GM23338 (cell line): Measurements from ENCODE around the gene TSC22D1. TPM values are rescaled to one million over a fixed set of nuclear protein-coding genes. Genes with fewer than 3 reads are reported as not detected.

Experiments used
- ATAC-seq: fragments of 200-7000 bp; cut with Tn5 transposase; 3 replicates; pipeline ENCODE4 v1.9.1; 2020
- DNase-seq: peaks from one replicate; pipeline ENCODE4 v3.0.0-alpha.2; 2015; ENCODE audit warnings: low spot score
- H2AFZ ChIP-seq: fragments of 200-600 bp; sonication (generic); 2 replicates; pipeline ENCODE4 v1.8.0; 2016; ENCODE audit warnings: antibody characterized with exemption, mild to moderate bottlenecking, moderate library complexity
- H3F3A ChIP-seq: fragments of 200-600 bp; sonication (generic); replicated peaks from 2 replicates; pipeline ENCODE4 v1.8.0; 2017; ENCODE audit warnings: antibody characterized with exemption, mixed run types, low read depth
- H3K27ac ChIP-seq: fragments of 200-600 bp; sonication (generic); 2 replicates; pipeline ENCODE4 v1.6.1; 2016; ENCODE audit warnings: low read depth
- H3K27me3 ChIP-seq: fragments of 200-600 bp; sonication (generic); 2 replicates; pipeline ENCODE4 v1.8.0; 2016; ENCODE audit warnings: mild to moderate bottlenecking, mixed run types, moderate library complexity; ENCODE audit not compliant: insufficient read depth
- H3K36me3 ChIP-seq: fragments of 200-600 bp; sonication (generic); 2 replicates; pipeline ENCODE4 v1.8.0; 2016; ENCODE audit warnings: mild to moderate bottlenecking; ENCODE audit not compliant: insufficient read depth
- H3K4me1 ChIP-seq: fragments of 200-600 bp; sonication (generic); 2 replicates; pipeline ENCODE4 v1.8.0; 2016; ENCODE audit warnings: mild to moderate bottlenecking, moderate library complexity; ENCODE audit not compliant: insufficient read depth
- H3K4me2 ChIP-seq: fragments of 200-600 bp; sonication (generic); 2 replicates; pipeline ENCODE4 v1.7.1; 2017; ENCODE audit warnings: mixed run types
- H3K4me3 ChIP-seq: fragments of 200-600 bp; sonication (generic); 2 replicates; pipeline ENCODE4 v1.6.1; 2016; ENCODE audit warnings: mixed run types
- H3K79me2 ChIP-seq: fragments of 200-600 bp; sonication (generic); replicated peaks from 2 replicates; pipeline ENCODE4 v1.8.0; 2017; ENCODE audit warnings: mild to moderate bottlenecking; ENCODE audit not compliant: insufficient read depth
- H3K9me2 ChIP-seq: fragments of 200-600 bp; sonication (generic); 2 replicates; pipeline ENCODE4 v1.8.0; 2017; ENCODE audit not compliant: insufficient read depth
- H4K20me1 ChIP-seq: fragments of 200-600 bp; sonication (generic); replicated peaks from 2 replicates; pipeline ENCODE4 v1.8.0; 2017; ENCODE audit warnings: mild to moderate bottlenecking; ENCODE audit not compliant: insufficient read depth
- H3K27ac Mint-ChIP-seq: 2 replicates; pipeline ENCODE4 v1.8.0; 2020; ENCODE audit warnings: inconsistent platforms, mild to moderate bottlenecking, moderate library complexity, mixed read lengths
- H3K27me3 Mint-ChIP-seq: 3 replicates; pipeline ENCODE4 v1.8.0; 2022; ENCODE audit warnings: low read depth, mild to moderate bottlenecking, moderate library complexity, mixed read lengths, inconsistent platforms; ENCODE audit not compliant: insufficient read depth, poor library complexity
- H3K36me3 Mint-ChIP-seq: 3 replicates; pipeline ENCODE4 v1.8.0; 2021; ENCODE audit warnings: low read depth, mild to moderate bottlenecking, inconsistent platforms, moderate library complexity, mixed read lengths
- H3K4me1 Mint-ChIP-seq: 3 replicates; pipeline ENCODE4 v1.8.0; 2020; ENCODE audit warnings: mild to moderate bottlenecking, inconsistent platforms, mixed read lengths
- H3K4me3 Mint-ChIP-seq: 3 replicates; pipeline ENCODE4 v1.8.0; 2021; ENCODE audit warnings: moderate library complexity, mild to moderate bottlenecking, inconsistent platforms, mixed read lengths
- H3K9me3 Mint-ChIP-seq: 3 replicates; pipeline ENCODE4 v1.8.0; 2020; ENCODE audit warnings: moderate library complexity, mild to moderate bottlenecking, inconsistent platforms, mixed read lengths
- CREB1 ChIP-seq: fragments of 250-450 bp; sonication (Bioruptor Pico); IDR thresholded peaks from 2 replicates; pipeline ENCODE4 v1.5.0; 2020; ENCODE audit warnings: low read depth, mild to moderate bottlenecking, moderate library complexity
- EZH2 ChIP-seq: fragments of 200-600 bp; sonication (generic); IDR thresholded peaks from one replicate; pipeline ENCODE4 v1.8.0; 2017; ENCODE audit warnings: antibody characterized with exemption, mild to moderate bottlenecking, low read depth; ENCODE audit not compliant: unreplicated experiment
- EZH2phosphoT487 ChIP-seq: fragments of 200-600 bp; sonication (generic); IDR thresholded peaks from one replicate; pipeline ENCODE4 v1.8.1; 2018; ENCODE audit warnings: antibody characterized with exemption; ENCODE audit not compliant: unreplicated experiment
- JUNB ChIP-seq: IDR thresholded peaks from one replicate; pipeline ENCODE4 v1.6.1; 2016; ENCODE audit warnings: antibody characterized with exemption; ENCODE audit not compliant: unreplicated experiment
- POLR2AphosphoS5 ChIP-seq: IDR thresholded peaks from 2 replicates; pipeline ENCODE4 v1.6.1; 2016; ENCODE audit warnings: antibody characterized with exemption, low read depth
- STAT1 ChIP-seq: IDR thresholded peaks from one replicate; pipeline ENCODE4 v1.6.1; 2016; ENCODE audit warnings: antibody characterized with exemption; ENCODE audit not compliant: unreplicated experiment
- ZNF114 ChIP-seq: fragments of 250-450 bp; sonication (Bioruptor Pico); IDR thresholded peaks from 2 replicates; pipeline ENCODE4 v1.5.0; 2020; ENCODE audit warnings: mild to moderate bottlenecking, moderate library complexity
- ZNF331 ChIP-seq: fragments of 250-450 bp; sonication (Bioruptor Pico); IDR thresholded peaks from 2 replicates; pipeline ENCODE4 v1.5.0; 2020; ENCODE audit warnings: low read depth, mild to moderate bottlenecking, moderate library complexity
- polyA plus RNA-seq: library from polyadenylated mRNA; unstranded; fragments of >200 nt; fragmentation: Nextera tagmentation; extraction: Ambion mirVana; gene quantifications from 2 replicates; pipeline ENCODE4 v1.2.1, GENCODE V29; 2016
- total RNA-seq: library from RNA; depleted of rRNA; stranded (reverse); fragments of >200 nt; shearing (Covaris generic); gene quantifications from 2 replicates; pipeline ENCODE4 v1.2.3, GENCODE V29; 2014
- TF ChIP-seq, protein P1 (sequence below): fragments of 250-450 bp; sonication (Bioruptor Pico); IDR thresholded peaks from 2 replicates; pipeline ENCODE4 v1.5.0; 2020; ENCODE audit warnings: mild to moderate bottlenecking, moderate library complexity
- TF ChIP-seq, protein P2 (sequence below): IDR thresholded peaks from 2 replicates; pipeline ENCODE4 v1.6.1; 2016; ENCODE audit warnings: antibody characterized with exemption

The TSC22D1 gene
- total and polyA plus RNA-seq, 2 experiments from 2014 or later = 58.5 to 114 TPM

DNA sequence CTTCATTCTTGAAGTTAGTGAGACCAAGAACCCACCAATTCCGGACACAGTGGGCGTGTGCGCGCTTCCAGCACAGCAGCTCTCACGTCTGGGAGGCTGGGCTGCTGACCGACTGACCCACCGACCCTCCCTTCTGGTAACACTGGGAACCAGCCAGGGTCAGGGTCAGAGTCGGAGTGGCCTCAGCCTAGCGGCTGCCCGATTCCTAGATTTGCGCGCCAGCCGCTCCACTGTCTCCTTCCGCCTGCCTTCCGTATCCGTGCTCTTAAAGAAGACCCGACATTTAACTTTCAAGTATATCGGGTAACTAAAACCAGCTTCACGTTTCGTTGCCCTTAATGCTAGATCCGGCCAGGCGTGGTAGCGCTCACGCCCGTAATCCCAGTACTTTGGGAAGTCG lies 161.4 kb downstream of the TSC22D1 start (continued):
- TF ChIP-seq ZNF331 (CRISPR knock-in tag) (no peak), POLR2AphosphoS5 (no peak), EZH2 (no peak), JUNB (no peak), STAT1 (no peak)
- TF ChIP-seq, protein P1, sequence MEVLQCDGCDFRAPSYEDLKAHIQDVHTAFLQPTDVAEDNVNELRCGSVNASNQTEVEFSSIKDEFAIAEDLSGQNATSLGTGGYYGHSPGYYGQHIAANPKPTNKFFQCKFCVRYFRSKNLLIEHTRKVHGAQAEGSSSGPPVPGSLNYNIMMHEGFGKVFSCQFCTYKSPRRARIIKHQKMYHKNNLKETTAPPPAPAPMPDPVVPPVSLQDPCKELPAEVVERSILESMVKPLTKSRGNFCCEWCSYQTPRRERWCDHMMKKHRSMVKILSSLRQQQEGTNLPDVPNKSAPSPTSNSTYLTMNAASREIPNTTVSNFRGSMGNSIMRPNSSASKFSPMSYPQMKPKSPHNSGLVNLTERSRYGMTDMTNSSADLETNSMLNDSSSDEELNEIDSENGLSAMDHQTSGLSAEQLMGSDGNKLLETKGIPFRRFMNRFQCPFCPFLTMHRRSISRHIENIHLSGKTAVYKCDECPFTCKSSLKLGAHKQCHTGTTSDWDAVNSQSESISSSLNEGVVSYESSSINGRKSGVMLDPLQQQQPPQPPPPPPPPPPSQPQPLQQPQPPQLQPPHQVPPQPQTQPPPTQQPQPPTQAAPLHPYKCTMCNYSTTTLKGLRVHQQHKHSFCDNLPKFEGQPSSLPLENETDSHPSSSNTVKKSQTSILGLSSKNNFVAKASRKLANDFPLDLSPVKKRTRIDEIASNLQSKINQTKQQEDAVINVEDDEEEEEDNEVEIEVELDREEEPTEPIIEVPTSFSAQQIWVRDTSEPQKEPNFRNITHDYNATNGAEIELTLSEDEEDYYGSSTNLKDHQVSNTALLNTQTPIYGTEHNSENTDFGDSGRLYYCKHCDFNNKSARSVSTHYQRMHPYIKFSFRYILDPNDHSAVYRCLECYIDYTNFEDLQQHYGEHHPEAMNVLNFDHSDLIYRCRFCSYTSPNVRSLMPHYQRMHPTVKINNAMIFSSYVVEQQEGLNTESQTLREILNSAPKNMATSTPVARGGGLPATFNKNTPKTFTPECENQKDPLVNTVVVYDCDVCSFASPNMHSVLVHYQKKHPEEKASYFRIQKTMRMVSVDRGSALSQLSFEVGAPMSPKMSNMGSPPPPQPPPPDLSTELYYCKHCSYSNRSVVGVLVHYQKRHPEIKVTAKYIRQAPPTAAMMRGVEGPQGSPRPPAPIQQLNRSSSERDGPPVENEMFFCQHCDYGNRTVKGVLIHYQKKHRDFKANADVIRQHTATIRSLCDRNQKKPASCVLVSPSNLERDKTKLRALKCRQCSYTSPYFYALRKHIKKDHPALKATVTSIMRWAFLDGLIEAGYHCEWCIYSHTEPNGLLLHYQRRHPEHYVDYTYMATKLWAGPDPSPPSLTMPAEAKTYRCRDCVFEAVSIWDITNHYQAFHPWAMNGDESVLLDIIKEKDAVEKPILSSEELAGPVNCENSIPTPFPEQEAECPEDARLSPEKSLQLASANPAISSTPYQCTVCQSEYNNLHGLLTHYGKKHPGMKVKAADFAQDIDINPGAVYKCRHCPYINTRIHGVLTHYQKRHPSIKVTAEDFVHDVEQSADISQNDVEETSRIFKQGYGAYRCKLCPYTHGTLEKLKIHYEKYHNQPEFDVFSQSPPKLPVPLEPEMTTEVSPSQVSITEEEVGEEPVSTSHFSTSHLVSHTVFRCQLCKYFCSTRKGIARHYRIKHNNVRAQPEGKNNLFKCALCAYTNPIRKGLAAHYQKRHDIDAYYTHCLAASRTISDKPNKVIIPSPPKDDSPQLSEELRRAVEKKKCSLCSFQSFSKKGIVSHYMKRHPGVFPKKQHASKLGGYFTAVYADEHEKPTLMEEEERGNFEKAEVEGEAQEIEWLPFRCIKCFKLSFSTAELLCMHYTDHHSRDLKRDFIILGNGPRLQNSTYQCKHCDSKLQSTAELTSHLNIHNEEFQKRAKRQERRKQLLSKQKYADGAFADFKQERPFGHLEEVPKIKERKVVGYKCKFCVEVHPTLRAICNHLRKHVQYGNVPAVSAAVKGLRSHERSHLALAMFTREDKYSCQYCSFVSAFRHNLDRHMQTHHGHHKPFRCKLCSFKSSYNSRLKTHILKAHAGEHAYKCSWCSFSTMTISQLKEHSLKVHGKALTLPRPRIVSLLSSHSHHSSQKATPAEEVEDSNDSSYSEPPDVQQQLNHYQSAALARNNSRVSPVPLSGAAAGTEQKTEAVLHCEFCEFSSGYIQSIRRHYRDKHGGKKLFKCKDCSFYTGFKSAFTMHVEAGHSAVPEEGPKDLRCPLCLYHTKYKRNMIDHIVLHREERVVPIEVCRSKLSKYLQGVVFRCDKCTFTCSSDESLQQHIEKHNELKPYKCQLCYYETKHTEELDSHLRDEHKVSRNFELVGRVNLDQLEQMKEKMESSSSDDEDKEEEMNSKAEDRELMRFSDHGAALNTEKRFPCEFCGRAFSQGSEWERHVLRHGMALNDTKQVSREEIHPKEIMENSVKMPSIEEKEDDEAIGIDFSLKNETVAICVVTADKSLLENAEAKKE (CRISPR knock-in tag) = no peak

DNA sequence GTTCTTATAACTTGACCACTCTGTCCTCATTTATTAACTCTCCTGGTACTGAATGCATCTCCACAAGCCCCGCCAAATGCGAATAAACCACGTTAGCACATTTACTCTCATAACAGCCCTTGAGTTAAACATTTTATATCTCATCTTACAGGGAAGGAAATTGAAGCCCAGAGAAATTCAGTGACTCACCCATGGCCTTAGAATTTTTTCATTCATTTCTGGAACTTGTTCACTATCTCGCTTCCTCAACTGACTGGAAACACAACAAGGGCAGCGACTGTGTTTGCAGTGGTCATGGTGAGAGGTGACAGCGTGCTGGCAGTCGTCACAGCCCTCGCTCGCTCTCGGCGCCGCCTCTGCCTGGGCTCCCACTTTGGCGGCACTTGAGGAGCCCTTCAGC lies 163.0 kb downstream of the TSC22D1 start:
- Histone ChIP-seq H3K4me1 (peaks cover 34% of the 10 kb centered on the region), H3F3A (no peaks in the 10 kb centered on the region), H4K20me1 (no peaks in the 10 kb centered on the region), H3K27ac (no peak overlapping the region), H3K4me3 (no peak overlapping the region), H2AFZ (peak overlapping the region; percentile 93; the same call in 1 of the 2 replicates), H3K9me2 (no peaks in the 10 kb centered on the region), H3K79me2 (no peaks in the 10 kb centered on the region), H3K27me3 (no peaks in the 10 kb centered on the region), H3K36me3 (no peaks in the 10 kb centered on the region), H3K4me2 (no peak overlapping the region)
- H3K27ac Mint-ChIP-seq = no peak overlapping the region
- ATAC-seq (no peak), DNase-seq (no peak)
- peaks cover 4% of the 10 kb centered on the region for H3K9me3 Mint-ChIP-seq
- no peak overlapping the region for H3K4me3 Mint-ChIP-seq
- H3K4me1 Mint-ChIP-seq = peaks cover 45% of the 10 kb centered on the region
- peaks cover 15% of the 10 kb centered on the region for H3K27me3 Mint-ChIP-seq
- peaks cover 3% of the 10 kb centered on the region; the same call in 1 of the 3 replicates for H3K36me3 Mint-ChIP-seq
- TF ChIP-seq CREB1 (CRISPR knock-in tag) = no peak
- no peak for TF ChIP-seq ZNF114 (CRISPR knock-in tag)
- no peak for TF ChIP-seq EZH2phosphoT487
- TF ChIP-seq STAT1 = no peak
- TF ChIP-seq POLR2AphosphoS5 = no peak
- TF ChIP-seq, protein P2, sequence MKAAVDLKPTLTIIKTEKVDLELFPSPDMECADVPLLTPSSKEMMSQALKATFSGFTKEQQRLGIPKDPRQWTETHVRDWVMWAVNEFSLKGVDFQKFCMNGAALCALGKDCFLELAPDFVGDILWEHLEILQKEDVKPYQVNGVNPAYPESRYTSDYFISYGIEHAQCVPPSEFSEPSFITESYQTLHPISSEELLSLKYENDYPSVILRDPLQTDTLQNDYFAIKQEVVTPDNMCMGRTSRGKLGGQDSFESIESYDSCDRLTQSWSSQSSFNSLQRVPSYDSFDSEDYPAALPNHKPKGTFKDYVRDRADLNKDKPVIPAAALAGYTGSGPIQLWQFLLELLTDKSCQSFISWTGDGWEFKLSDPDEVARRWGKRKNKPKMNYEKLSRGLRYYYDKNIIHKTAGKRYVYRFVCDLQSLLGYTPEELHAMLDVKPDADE = no peak
- no peak for TF ChIP-seq EZH2
